ENCODE results near the gene HBD. TPM values are rescaled to one million over a fixed set of nuclear protein-coding genes. Genes with fewer than 3 reads are reported as not detected.

The HBD gene
- total RNA-seq, 1 experiment from 2014 or later: not detected

- TF ChIP-seq EZH2 (IDR thresholded peaks at IDR 0.05) (no peak), TCF7L2 (IDR thresholded peaks at IDR 0.05; ENCODE audit: borderline replicate concordance, extremely low read depth, insufficient read depth, insufficient read length) (no peak), POLR2AphosphoS5 (IDR thresholded peaks at IDR 0.05; ENCODE audit: low read depth, low read length) (no peak), CTCF (IDR thresholded peaks at IDR 0.05 in 2 of 3, conservative IDR thresholded peaks at IDR 0.05 in 1 of 3; ENCODE audit: borderline replicate concordance in 1 of 3, insufficient read depth in 1 of 3, low read depth in 2 of 3, low read length in 2 of 3) (no peak), EGR1 (IDR thresholded peaks at IDR 0.05; ENCODE audit: low read depth) (no peak), REST (IDR thresholded peaks at IDR 0.05; ENCODE audit: low read depth) (no peak), POLR2A (IDR thresholded peaks at IDR 0.05; ENCODE audit: borderline replicate concordance, extremely low read depth, insufficient read depth, insufficient read length) (no peak), ELF1 (IDR thresholded peaks at IDR 0.05; ENCODE audit: borderline replicate concordance, low read depth) (no peak)
- no peaks in the 10 kb centered on the region; a peak in 1 of 4 replicates for H3K36me3 ChIP-seq (ENCODE audit: control insufficient read depth in 1 of 2, insufficient read depth in 2 of 2, low read length in 2 of 2)
- H3K79me2 ChIP-seq (ENCODE audit: insufficient read depth, low read length): no peaks in the 10 kb centered on the region
- H3K4me3 ChIP-seq (replicated peaks in 1 of 2; ENCODE audit: low read depth in 1 of 2, low read length in 2 of 2): no peak overlapping the region
- no peak for DNase-seq (ENCODE audit: low read depth, low spot score)
- no peaks in the 10 kb centered on the region for H3K9me3 ChIP-seq (ENCODE audit: control insufficient read depth in 1 of 2, insufficient read depth in 1 of 2, low read depth in 1 of 2, low read length in 2 of 2)
- BruUV-seq (replicated peaks): no TSS peak
- no peaks in the 10 kb centered on the region for H3K4me1 ChIP-seq (ENCODE audit: control insufficient read depth in 1 of 2, insufficient read depth in 2 of 2, low read length in 2 of 2)
- H3K9me2 ChIP-seq (ENCODE audit: insufficient read depth): no peaks in the 10 kb centered on the region
- ChIA-PET RAD21 (ENCODE audit: low non-redundant PET in 1 of 2, low total read pairs in 2 of 2, uncharacterized antibody in 2 of 2, unreplicated experiment in 2 of 2) (no interaction called here), CTCF (no interaction called here), POLR2A (no interaction called here)
- H2AFZ ChIP-seq (ENCODE audit: low read depth, low read length, poor library complexity, severe bottlenecking): no peak overlapping the region
- intact Hi-C loops (cut with micrococcal nuclease): no loop called here
- H3K27ac ChIP-seq (ENCODE audit: low read depth, low read length): no peak overlapping the region
- no peaks in the 10 kb centered on the region for H4K20me1 ChIP-seq (ENCODE audit: insufficient read depth)
- no peak overlapping the region for H3K4me2 ChIP-seq (ENCODE audit: low read length)
- no peak for ATAC-seq
- H3K9ac ChIP-seq (ENCODE audit: low read length): no peak overlapping the region
- peaks cover 16% of the 10 kb centered on the region; the same call in 1 of the 2 replicates for H3K27me3 ChIP-seq (ENCODE audit: insufficient read depth, low read length)
Observed at GRCh38 chr11:5252919-5253265, 18.6 kb upstream of the HBD start.

Measured in HCT116 (cell line).